ENCODE data around the gene IL20RA. TPM values are rescaled to one million over a fixed set of nuclear protein-coding genes. Genes with fewer than 3 reads are reported as not detected.

The IL20RA gene
- total and polyA plus RNA-seq, 2 of the 13 experiments (the other 11 are each of a cell fraction or from before 2014, with no cell fraction given) = not detected

GRCh38 chr6:136994782-136995181 is 50.0 kb downstream of the IL20RA start:
- intact Hi-C loops (cut with micrococcal nuclease; ENCODE audit: unreplicated experiment) = no loop called here
- CTCF ChIA-PET (ENCODE audit: low intra/inter-chr PET ratio, low total read pairs) = no interaction called here
- no peaks in the 10 kb centered on the region for H3K79me2 ChIP-seq (ENCODE audit: insufficient read depth, low read length)
- peak overlapping the region; percentile 8; the same call in 1 of the 2 replicates for H3K4me2 ChIP-seq (ENCODE audit: low read depth, low read length)
- peak overlapping the region; percentile 20 for H3K27ac ChIP-seq (ENCODE audit: extremely low read length, insufficient read depth, low read length)
- H3K9ac ChIP-seq (ENCODE audit: insufficient read depth, low read depth, low read length) = no peak overlapping the region
- no peak overlapping the region for H3K4me3 ChIP-seq (replicated peaks in 1 of 3; ENCODE audit: insufficient read depth in 1 of 3, low read depth in 2 of 3, low read length in 3 of 3)
- H3K36me3 ChIP-seq (replicated peaks in 1 of 2; ENCODE audit: control insufficient read depth in 1 of 2, insufficient read depth in 2 of 2, low read length in 2 of 2) = no peaks in the 10 kb centered on the region
- peak; percentile 15 for FAIRE-seq
- POLR2A ChIA-PET = no interaction called here
- peak; percentile 86 for ATAC-seq
- BruUV-seq (replicated peaks) = no TSS peak
- no peaks in the 10 kb centered on the region for H4K20me1 ChIP-seq (ENCODE audit: insufficient read depth, low read length)
- in situ Hi-C loops (cut with HindIII; ENCODE audit: extremely low pct_ligation_motif_present, low pct_unique_long_range_greater_than_20kb) = no loop called here
- H2AFZ ChIP-seq (ENCODE audit: low read length) = no peak overlapping the region
- DNase-seq (ENCODE audit: low spot score) = peak; percentile 57
- H3K4me1 ChIP-seq (ENCODE audit: insufficient read depth, low read length) = peaks cover 15% of the 10 kb centered on the region
- H3K9me3 ChIP-seq (ENCODE audit: low read length) = no peaks in the 10 kb centered on the region
- H3K27me3 ChIP-seq (ENCODE audit: control insufficient read depth in 1 of 2, insufficient read depth in 2 of 2, low read length in 2 of 2) = peaks cover 2 to 9% of the 10 kb centered on the region in 2 experiments; a peak in 3 of 5 replicates
- under 1% methylated on average over 5 of the region's 5 CpGs for WGBS (ENCODE audit: low lambda C conversion rate)
- no peak for TF ChIP-seq SETDB1 (CRISPR knock-in tag; IDR thresholded peaks at IDR 0.05; ENCODE audit: borderline replicate concordance)
- no peak for TF ChIP-seq ZSCAN22 (CRISPR knock-in tag; IDR thresholded peaks at IDR 0.05)
- no peak for TF ChIP-seq KAT2B (IDR thresholded peaks at IDR 0.05; ENCODE audit: borderline replicate concordance, low read depth, low read length)
- no peak for TF ChIP-seq THAP9 (CRISPR knock-in tag; IDR thresholded peaks at IDR 0.05; ENCODE audit: borderline replicate concordance)
- no peak for TF ChIP-seq SP1 (IDR thresholded peaks at IDR 0.05)
- TF ChIP-seq SP1 (CRISPR knock-in tag; IDR thresholded peaks at IDR 0.05) = no peak
- peak; percentile 76 for TF ChIP-seq CEBPB (IDR thresholded peaks at IDR 0.05; ENCODE audit: borderline replicate concordance, low read depth, low read length)
- peak; percentile 55; the same call in 1 of the 2 replicates for TF ChIP-seq ARID3A (IDR thresholded peaks at IDR 0.05; ENCODE audit: low read depth, low read length)
- TF ChIP-seq RARG (CRISPR knock-in tag; IDR thresholded peaks at IDR 0.05; ENCODE audit: low read depth) = no peak
- no peak for TF ChIP-seq UBTF (CRISPR knock-in tag; IDR thresholded peaks at IDR 0.05)
- no peak for TF ChIP-seq MYNN (CRISPR knock-in tag; IDR thresholded peaks at IDR 0.05; ENCODE audit: low read depth)
- no peak for TF ChIP-seq STAT5B (CRISPR knock-in tag; IDR thresholded peaks at IDR 0.05)
- TF ChIP-seq ZNF674 (CRISPR knock-in tag; IDR thresholded peaks at IDR 0.05; ENCODE audit: low read depth) = no peak
- TF ChIP-seq LCORL (IDR thresholded peaks at IDR 0.05) = no peak
- no peak for TF ChIP-seq LCORL (CRISPR knock-in tag; IDR thresholded peaks at IDR 0.05)
- TF ChIP-seq, protein P1, sequence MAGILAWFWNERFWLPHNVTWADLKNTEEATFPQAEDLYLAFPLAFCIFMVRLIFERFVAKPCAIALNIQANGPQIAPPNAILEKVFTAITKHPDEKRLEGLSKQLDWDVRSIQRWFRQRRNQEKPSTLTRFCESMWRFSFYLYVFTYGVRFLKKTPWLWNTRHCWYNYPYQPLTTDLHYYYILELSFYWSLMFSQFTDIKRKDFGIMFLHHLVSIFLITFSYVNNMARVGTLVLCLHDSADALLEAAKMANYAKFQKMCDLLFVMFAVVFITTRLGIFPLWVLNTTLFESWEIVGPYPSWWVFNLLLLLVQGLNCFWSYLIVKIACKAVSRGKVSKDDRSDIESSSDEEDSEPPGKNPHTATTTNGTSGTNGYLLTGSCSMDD (CRISPR knock-in tag; IDR thresholded peaks at IDR 0.05) = no peak
- TF ChIP-seq ZNF782 (CRISPR knock-in tag; IDR thresholded peaks at IDR 0.05; ENCODE audit: borderline replicate concordance) = no peak
- no peak for TF ChIP-seq AKAP8 (CRISPR knock-in tag; IDR thresholded peaks at IDR 0.05)
- TF ChIP-seq SCMH1 (CRISPR knock-in tag; IDR thresholded peaks at IDR 0.05; ENCODE audit: borderline replicate concordance) = no peak
